ENCODE results near the gene HSPB7. TPM values are rescaled to one million over a fixed set of nuclear protein-coding genes. Genes with fewer than 3 reads are reported as not detected.

Gene HSPB7
- polyA plus RNA-seq, 3 donors, result 3.6 to 7.3 (median 3.6) TPM

DNA sequence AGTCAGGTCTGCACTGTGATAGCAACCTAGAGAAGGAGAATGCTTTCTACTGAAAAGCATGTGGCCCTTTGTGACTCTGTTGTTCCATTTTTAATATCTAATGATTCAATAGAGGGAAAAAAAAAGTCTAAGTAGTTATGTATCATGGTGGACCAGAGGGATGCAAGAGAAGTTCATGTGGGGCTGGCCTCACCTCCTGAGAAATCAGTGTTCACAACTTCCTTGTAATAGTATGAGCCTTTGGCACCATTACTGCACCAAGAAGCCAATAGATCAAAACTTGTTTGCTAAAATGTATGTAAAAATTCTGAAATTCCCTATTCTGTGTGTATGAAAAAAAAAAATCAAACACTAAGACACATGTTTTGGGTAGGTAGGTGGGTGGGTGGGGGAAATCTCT, 46.9 kb downstream of the HSPB7 start:
- no peak for DNase-seq (ENCODE audit: extremely low read depth in 1 of 11, low read depth in 9 of 11, low spot score in 4 of 11)

DNA sequence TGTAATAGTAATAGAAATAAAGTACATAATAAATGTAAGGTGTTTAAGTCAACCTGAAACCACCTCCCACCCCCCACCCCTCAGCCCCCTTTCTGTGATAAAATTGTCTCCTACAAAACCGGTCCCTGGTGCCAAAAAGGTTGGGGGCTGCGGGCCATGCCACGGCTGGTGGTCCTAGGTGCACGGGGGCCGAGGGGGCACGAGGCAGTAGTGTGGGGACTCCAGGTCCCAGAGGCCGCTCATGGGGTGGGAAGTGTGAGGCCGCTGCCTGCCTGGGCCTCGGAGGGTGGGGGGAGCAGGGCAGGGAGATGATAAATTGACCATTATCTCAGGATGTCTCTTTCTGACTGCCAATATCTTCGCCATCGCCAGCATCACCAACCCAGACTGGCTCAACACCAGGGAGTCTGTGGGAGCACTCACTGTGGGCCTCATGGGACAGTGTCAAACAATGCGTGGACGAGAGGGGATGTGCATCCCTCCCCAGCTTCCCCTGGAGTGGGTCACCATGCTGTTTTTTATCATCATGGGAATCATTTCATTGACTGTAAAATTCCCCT, 48.4 kb downstream of the HSPB7 start:
- DNase-seq (ENCODE audit: extremely low read depth in 1 of 11, low read depth in 9 of 11, low spot score in 4 of 11), result no peak

DNA sequence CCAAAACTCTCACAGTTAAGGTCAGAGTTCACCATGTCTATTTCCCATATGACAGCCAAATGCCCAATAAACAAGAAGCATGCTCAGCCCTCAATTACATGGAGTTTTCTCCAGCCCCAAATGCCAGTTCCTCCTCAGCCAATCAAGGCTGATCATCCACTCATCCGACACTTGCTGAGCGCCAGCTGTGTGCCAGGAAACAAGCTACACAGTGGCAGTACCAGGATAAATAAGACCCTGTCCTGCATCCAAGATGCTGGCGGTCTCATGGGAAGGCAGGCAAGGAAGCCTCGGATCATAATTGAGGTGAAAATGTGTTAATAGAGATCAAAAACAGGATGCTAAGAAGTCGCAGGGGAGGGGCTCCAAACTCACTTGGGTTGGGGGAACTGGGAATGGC, 49.7 kb downstream of the HSPB7 start:
- DNase-seq (ENCODE audit: extremely low read depth in 1 of 11, low read depth in 9 of 11, low spot score in 4 of 11), result no peak

DNA sequence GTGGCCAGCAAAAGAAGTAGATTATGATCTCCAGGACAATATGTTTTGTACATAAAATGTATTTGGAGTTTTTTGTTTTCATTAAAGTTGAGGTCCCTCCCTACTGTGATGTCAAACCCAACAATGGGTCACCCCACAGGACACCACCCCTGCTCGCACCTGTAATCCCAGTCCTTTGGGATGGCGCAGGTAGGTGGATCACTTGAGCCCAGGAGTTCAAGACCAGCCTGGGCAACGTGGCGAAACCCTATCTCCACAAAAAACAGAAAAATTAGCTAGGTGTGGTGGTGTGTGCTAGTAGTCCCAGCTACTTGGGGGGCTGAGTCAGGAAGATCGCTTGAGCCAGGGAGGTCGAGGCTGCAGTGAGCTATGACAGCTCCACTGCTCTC, 50.9 kb downstream of the HSPB7 start:
- no peak for DNase-seq (ENCODE audit: extremely low read depth in 1 of 11, low read depth in 9 of 11, low spot score in 4 of 11)

DNA sequence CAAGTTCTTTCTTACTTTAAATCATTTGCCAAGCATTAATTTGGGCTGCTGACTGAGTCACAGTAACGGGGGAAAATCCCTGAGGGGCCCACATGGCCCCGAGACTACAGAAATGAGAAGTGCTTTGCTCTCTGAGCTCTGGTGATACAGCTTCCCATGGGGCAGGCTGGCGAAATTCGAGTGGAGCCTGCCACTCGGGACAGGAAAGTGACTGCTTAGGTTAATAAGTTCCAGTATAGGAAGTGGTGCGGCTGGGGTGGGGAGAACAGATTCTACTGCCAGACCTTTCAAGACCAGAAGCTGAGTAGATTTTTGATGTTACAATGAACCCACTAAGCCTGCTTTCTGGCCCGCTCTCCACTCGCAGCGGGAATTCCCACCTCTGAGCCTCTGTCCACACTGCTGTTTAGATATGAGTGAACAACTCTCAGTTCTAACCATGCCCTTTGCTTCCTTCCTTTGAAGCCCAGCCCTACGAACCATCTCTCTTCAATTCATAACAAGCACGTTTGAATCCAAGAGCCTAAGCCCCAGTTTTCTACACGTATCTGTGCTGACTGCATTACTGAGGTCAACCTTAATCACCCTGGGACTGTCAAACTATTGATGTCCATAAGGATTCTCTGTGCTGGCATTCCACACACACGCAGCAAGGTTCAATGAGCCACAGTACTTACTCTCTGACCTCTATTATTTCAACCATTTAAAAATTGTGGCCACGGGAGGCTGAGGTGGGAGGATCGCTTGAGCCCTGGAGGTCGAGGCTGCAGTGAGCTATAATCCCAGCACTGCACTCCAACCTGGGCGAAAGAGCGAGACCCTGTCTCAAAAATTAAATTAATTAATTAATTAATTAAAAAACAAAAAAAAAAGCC, 51.5 kb downstream of the HSPB7 start:
- no peak for DNase-seq (ENCODE audit: extremely low read depth in 1 of 11, low read depth in 9 of 11, low spot score in 4 of 11)

DNA sequence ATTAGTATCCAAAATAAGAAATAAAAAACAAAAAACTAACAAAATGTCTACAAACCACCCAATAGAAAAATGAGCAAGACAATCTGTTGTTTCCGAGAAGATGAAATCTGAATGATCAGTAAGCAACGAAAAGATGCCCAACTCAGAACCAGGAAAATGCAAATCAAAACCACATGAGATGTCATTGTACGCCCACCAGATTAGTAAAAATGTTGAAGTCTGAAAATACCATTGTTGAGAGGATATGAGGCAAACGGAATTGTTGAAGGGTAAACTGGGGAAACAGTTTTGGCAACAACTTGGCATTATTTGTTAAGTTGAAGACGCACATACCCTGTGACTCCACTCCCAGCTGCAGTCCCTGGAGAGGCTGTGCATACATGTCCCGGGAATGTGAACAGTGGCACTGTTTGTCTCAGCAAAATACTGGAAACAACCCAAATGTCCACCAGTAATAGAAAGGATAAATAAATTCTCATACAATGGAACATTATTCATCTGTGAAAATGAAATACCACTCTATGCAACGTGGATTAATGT, 52.5 kb downstream of the HSPB7 start:
- DNase-seq (ENCODE audit: extremely low read depth in 1 of 11, low read depth in 9 of 11, low spot score in 4 of 11), result no peak

Other genes with a start within 250 kb of the HSPB7 start
- 1 to 10 TPM; 1.5 to 2.8 (median 1.7) TPM for gene UQCRHL, start 210.4 kb downstream of the HSPB7 start, polyA plus RNA-seq (ENCODE audit: insufficient read length in 3 of 3)
- 10 to 100 TPM; 57.2 to 64.4 (median 61.7) TPM for gene SPEN, start 170.3 kb downstream of the HSPB7 start, polyA plus RNA-seq (ENCODE audit: insufficient read length in 3 of 3)
- gene ZBTB17, start 41.9 kb downstream of the HSPB7 start, polyA plus RNA-seq (ENCODE audit: insufficient read length in 3 of 3), result 10 to 100 TPM; 27.9 to 35.0 (median 30.6) TPM
- gene SRARP, start 13.8 kb downstream of the HSPB7 start, polyA plus RNA-seq (ENCODE audit: insufficient read length in 3 of 3), result under 1 TPM; 0.11 to 0.20 (median 0.17) TPM
- gene CLCNKA, start 4.0 kb upstream of the HSPB7 start, polyA plus RNA-seq (ENCODE audit: insufficient read length in 3 of 3), result 10 to 100 TPM; 13.0 to 29.5 (median 13.5) TPM
- gene CLCNKB, start 25.7 kb upstream of the HSPB7 start, polyA plus RNA-seq (ENCODE audit: insufficient read length in 3 of 3), result 10 to 100 TPM; 38.5 to 59.9 (median 40.3) TPM
- gene FAM131C, start 55.6 kb upstream of the HSPB7 start, polyA plus RNA-seq (ENCODE audit: insufficient read length in 3 of 3), result 1 to 10 TPM; 1.9 to 2.7 (median 1.9) TPM
- gene EPHA2, start 138.0 kb upstream of the HSPB7 start, polyA plus RNA-seq (ENCODE audit: insufficient read length in 3 of 3), result 10 to 100 TPM; 15.4 to 20.8 (median 17.9) TPM
- 10 to 100 TPM; 16.7 to 22.2 (median 21.1) TPM for gene ARHGEF19, start 194.6 kb upstream of the HSPB7 start, polyA plus RNA-seq (ENCODE audit: insufficient read length in 3 of 3)
- gene CPLANE2, start 219.1 kb upstream of the HSPB7 start, polyA plus RNA-seq (ENCODE audit: insufficient read length in 3 of 3), result 1 to 10 TPM; 3.2 to 6.1 (median 5.9) TPM